NCI-H146 treated with DMSO at 0.1 percent for 48 hours (cell line): ENCODE results near the gene LAD1.

Experiments
- DNase-seq: peaks from one replicate; lab custom pipeline; 2025; ENCODE audit not compliant: unreplicated experiment; lab: John Stamatoyannopoulos, UW

Gene LAD1

GRCh38 chr1:201366696-201367095 lies 32.4 kb downstream of the LAD1 start:
- no peak for DNase-seq

- DNase-seq: no peak
Measured at GRCh38 chr1:201365251-201365650, 33.9 kb downstream of the LAD1 start.

GRCh38 chr1:201364808-201365105 lies 34.4 kb downstream of the LAD1 start:
- no peak for DNase-seq

GRCh38 chr1:201363467-201363866 lies 35.7 kb downstream of the LAD1 start:
- no peak for DNase-seq

GRCh38 chr1:201362906-201363305 lies 36.2 kb downstream of the LAD1 start:
- no peak for DNase-seq

GRCh38 chr1:201361652-201362504 lies 37.2 kb downstream of the LAD1 start:
- peak; percentile 4 for DNase-seq

GRCh38 chr1:201360901-201361651 lies 38.0 kb downstream of the LAD1 start:
- no peak for DNase-seq

- no peak for DNase-seq
Measured at GRCh38 chr1:201360486-201360885, 38.6 kb downstream of the LAD1 start.

GRCh38 chr1:201359873-201360210 lies 39.3 kb downstream of the LAD1 start:
- no peak for DNase-seq

- DNase-seq: no peak
Measured at GRCh38 chr1:201359031-201359872, 39.9 kb downstream of the LAD1 start.

- DNase-seq: no peak
Measured at GRCh38 chr1:201358596-201358995, 40.5 kb downstream of the LAD1 start.

GRCh38 chr1:201357636-201358348 lies 41.3 kb downstream of the LAD1 start:
- no peak for DNase-seq

GRCh38 chr1:201357211-201357610 lies 41.9 kb downstream of the LAD1 start:
- no peak for DNase-seq

GRCh38 chr1:201356701-201357100 lies 42.4 kb downstream of the LAD1 start:
- DNase-seq: no peak

GRCh38 chr1:201356236-201356635 lies 42.9 kb downstream of the LAD1 start:
- no peak for DNase-seq

GRCh38 chr1:201355471-201355870 lies 43.7 kb downstream of the LAD1 start:
- DNase-seq: no peak

- DNase-seq: no peak
Measured at GRCh38 chr1:201354901-201355295, 44.2 kb downstream of the LAD1 start.

GRCh38 chr1:201354151-201354900 lies 44.8 kb downstream of the LAD1 start:
- no peak for DNase-seq

- no peak for DNase-seq
Measured at GRCh38 chr1:201353186-201353940, 45.8 kb downstream of the LAD1 start.

GRCh38 chr1:201351617-201352016 lies 47.5 kb downstream of the LAD1 start:
- no peak for DNase-seq
